OCI-LY7 (cell line): Measurements from ENCODE around the gene PRCD. TPM values are rescaled to one million over a fixed set of nuclear protein-coding genes. Genes with fewer than 3 reads are reported as not detected.

ENCODE experiments used
- BruUV-seq: library from RNA; stranded (reverse); fragments of 400-500 nt; replicated peaks from 2 replicates; lab custom pipeline; 2021; lab: Mats Ljungman, UMichigan
- CTCF ChIA-PET: fragments of 300-600 bp; sonication (Branson Sonifier 250); formaldehyde crosslinking; loops from one replicate; lab custom pipeline; 2022; ENCODE audit warnings: antibody characterized with exemption; ENCODE audit not compliant: unreplicated experiment; lab: Charles Lee
- POLR2A ChIA-PET: fragments of 300-600 bp; sonication (Branson Sonifier 250); formaldehyde crosslinking; loops from one replicate; lab custom pipeline; 2022; ENCODE audit warnings: antibody characterized with exemption; lab: Charles Lee
- DNase-seq: peaks from one replicate; pipeline ENCODE4 v3.0.0-alpha.2; 2015; ENCODE audit warnings: low spot score
- H2AFZ ChIP-seq: fragments of 200-600 bp; sonication (generic), shearing (Covaris generic); 2 replicates; pipeline ENCODE4 v1.6.1; 2014; ENCODE audit warnings: mild to moderate bottlenecking, antibody characterized with exemption, low read length, moderate library complexity
- H3K27ac ChIP-seq: fragments of 200-600 bp; sonication (generic); 2 replicates; pipeline ENCODE4 v1.5.1; 2014; ENCODE audit warnings: mixed run types, low read depth, mild to moderate bottlenecking, moderate library complexity, low read length, inconsistent platforms; ENCODE audit not compliant: poor library complexity, severe bottlenecking
- H3K36me3 ChIP-seq: fragments of 200-600 bp; sonication (generic); 2 replicates; pipeline ENCODE4 v1.6.1; 2014; ENCODE audit warnings: mild to moderate bottlenecking, antibody characterized with exemption, low read length, moderate library complexity, mixed read lengths; ENCODE audit not compliant: insufficient read depth
- H3K4me1 ChIP-seq: fragments of 200-600 bp; sonication (generic); 2 replicates; pipeline ENCODE4 v1.5.1; 2014; ENCODE audit warnings: mild to moderate bottlenecking, low read length; ENCODE audit not compliant: insufficient read depth, poor library complexity, severe bottlenecking
- H3K4me2 ChIP-seq: fragments of 200-600 bp; sonication (generic); 2 replicates; pipeline ENCODE4 v1.6.1; 2014; ENCODE audit warnings: mild to moderate bottlenecking, low read length
- H3K4me3 ChIP-seq: fragments of 200-600 bp; sonication (generic); 2 replicates; pipeline ENCODE4 v1.5.1; 2014; ENCODE audit warnings: mild to moderate bottlenecking, low read depth, low read length; ENCODE audit not compliant: poor library complexity, severe bottlenecking
- H3K79me2 ChIP-seq: fragments of 200-600 bp; sonication (generic); 2 replicates; pipeline ENCODE4 v1.6.1; 2016; ENCODE audit warnings: low read depth, mild to moderate bottlenecking, low read length, moderate library complexity, mixed read lengths; ENCODE audit not compliant: insufficient read depth
- H3K9me2 ChIP-seq: fragments of 200-600 bp; sonication (generic); 2 replicates; pipeline ENCODE4 v1.6.1; 2016; ENCODE audit warnings: mild to moderate bottlenecking, low read length, mixed read lengths; ENCODE audit not compliant: insufficient read depth
- H3K9me3 ChIP-seq: fragments of 200-600 bp; sonication (generic); 2 replicates; pipeline ENCODE4 v1.6.1; 2014; ENCODE audit warnings: mild to moderate bottlenecking, mixed run types, low read length, mixed read lengths
- H4K20me1 ChIP-seq: fragments of 200-600 bp; sonication (generic); 2 replicates; pipeline ENCODE4 v1.6.1; 2014; ENCODE audit warnings: mild to moderate bottlenecking, antibody characterized with exemption, low read length, moderate library complexity, mixed read lengths; ENCODE audit not compliant: insufficient read depth
- CTCF ChIP-seq: fragments of 200-600 bp; sonication (generic); conservative IDR thresholded peaks from 2 replicates; pipeline ENCODE4 v1.5.1; 2014; ENCODE audit warnings: mild to moderate bottlenecking, antibody characterized with exemption, low read length, moderate library complexity, mixed read lengths
- EZH2phosphoT487 ChIP-seq: fragments of 200-600 bp; sonication (generic); IDR thresholded peaks from 2 replicates; pipeline ENCODE4 v1.6.1; 2018; ENCODE audit warnings: low read depth, borderline replicate concordance, mild to moderate bottlenecking, mixed run types, antibody characterized with exemption, low read length, moderate library complexity, mixed read lengths
- intact Hi-C: fragments of 100-400 bp; cut with micrococcal nuclease; formaldehyde crosslinking; loops from one replicate; pipeline ENCODE4 v1.10.0; 2022; ENCODE audit not compliant: unreplicated experiment
- total RNA-seq, 2 experiments: library from RNA; depleted of rRNA in 1 of 2; stranded (reverse); fragments of >200 nt in 1 of 2; shearing (Covaris generic) in 1 of 2; gene quantifications; 2 replicates each; pipeline ENCODE4 v1.2.3, GENCODE V29; 2014 to 2022

PRCD gene
- total RNA-seq, 2 experiments from 2014 or later: 5.7 to 15.9 TPM

- no peaks in the 10 kb centered on the region for H3K79me2 ChIP-seq
- TF ChIP-seq EZH2phosphoT487 (no peak), CTCF (peak; percentile 99)
- intact Hi-C loops: loop anchor here (1.0 to 5.0 kb wide), 5 partner anchors 19 to 140 kb away; partner anchors contain the start of gene AANAT
- DNase-seq: peak; percentile 91
- ChIA-PET CTCF (interaction anchor here (1.0 to 1.2 kb wide), 2 partner anchors 19 to 24 kb away, joined by 7 to 8 read pairs; no protein-coding TSS in a partner anchor), POLR2A (interaction anchor here (1.1 to 1.5 kb wide), 2 partner anchors 19 to 24 kb away, joined by 4 to 7 read pairs; no protein-coding TSS in a partner anchor)
- H3K36me3 ChIP-seq: no peaks in the 10 kb centered on the region
- H3K9me2 ChIP-seq: no peaks in the 10 kb centered on the region
- no peak overlapping the region for H3K4me3 ChIP-seq
- H3K9me3 ChIP-seq: no peaks in the 10 kb centered on the region
- no TSS peak for BruUV-seq
- peaks cover 19% of the 10 kb centered on the region for H3K4me1 ChIP-seq
- no peak overlapping the region for H3K27ac ChIP-seq
- H4K20me1 ChIP-seq: no peaks in the 10 kb centered on the region
- no peak overlapping the region for H3K4me2 ChIP-seq
- H2AFZ ChIP-seq: no peak overlapping the region
These were observed 7.4 kb downstream of the PRCD start for GRCh38 chr17:76547183-76547641.

- intact Hi-C loops: loop anchor here (1.0 to 5.0 kb wide), 5 partner anchors 19 to 140 kb away; partner anchors contain the start of gene AANAT
These were observed 7.9 kb downstream of the PRCD start for GRCh38 chr17:76547642-76548202.

More at GRCh38 chr17:76547642-76548202, 7.9 kb downstream of the PRCD start:
- TF ChIP-seq EZH2phosphoT487 (no peak), CTCF (peak; percentile 67)
- Histone ChIP-seq H3K4me1 (peaks cover 19% of the 10 kb centered on the region), H3K4me3 (no peak overlapping the region), H3K27ac (no peak overlapping the region), H3K79me2 (no peaks in the 10 kb centered on the region), H4K20me1 (no peaks in the 10 kb centered on the region), H2AFZ (no peak overlapping the region), H3K9me3 (no peaks in the 10 kb centered on the region), H3K9me2 (no peaks in the 10 kb centered on the region), H3K36me3 (no peaks in the 10 kb centered on the region), H3K4me2 (no peak overlapping the region)
- no peak for DNase-seq
- CTCF ChIA-PET: interaction anchor here (1.0 kb wide), 1 partner anchor 19 kb away, joined by 7 read pairs; no protein-coding TSS in a partner anchor
- POLR2A ChIA-PET: interaction anchor here (1.1 to 1.5 kb wide), 2 partner anchors 19 to 25 kb away, joined by 4 to 7 read pairs; no protein-coding TSS in a partner anchor
- no TSS peak for BruUV-seq
